GM23338 (cell line): ENCODE results near the gene ZNF804A. TPM values are rescaled to one million over a fixed set of nuclear protein-coding genes. Genes with fewer than 3 reads are reported as not detected.

Experiments used
- ATAC-seq: fragments of 200-7000 bp; cut with Tn5 transposase; 3 replicates; pipeline ENCODE4 v1.9.1; 2020
- DNase-seq: peaks from one replicate; pipeline ENCODE4 v3.0.0-alpha.2; 2015; ENCODE audit warnings: low spot score
- H2AFZ ChIP-seq: fragments of 200-600 bp; sonication (generic); 2 replicates; pipeline ENCODE4 v1.8.0; 2016; ENCODE audit warnings: antibody characterized with exemption, mild to moderate bottlenecking, moderate library complexity
- H3F3A ChIP-seq: fragments of 200-600 bp; sonication (generic); replicated peaks from 2 replicates; pipeline ENCODE4 v1.8.0; 2017; ENCODE audit warnings: antibody characterized with exemption, mixed run types, low read depth
- H3K27ac ChIP-seq: fragments of 200-600 bp; sonication (generic); 2 replicates; pipeline ENCODE4 v1.6.1; 2016; ENCODE audit warnings: low read depth
- H3K27me3 ChIP-seq: fragments of 200-600 bp; sonication (generic); 2 replicates; pipeline ENCODE4 v1.8.0; 2016; ENCODE audit warnings: mild to moderate bottlenecking, mixed run types, moderate library complexity; ENCODE audit not compliant: insufficient read depth
- H3K36me3 ChIP-seq: fragments of 200-600 bp; sonication (generic); 2 replicates; pipeline ENCODE4 v1.8.0; 2016; ENCODE audit warnings: mild to moderate bottlenecking; ENCODE audit not compliant: insufficient read depth
- H3K4me1 ChIP-seq: fragments of 200-600 bp; sonication (generic); 2 replicates; pipeline ENCODE4 v1.8.0; 2016; ENCODE audit warnings: mild to moderate bottlenecking, moderate library complexity; ENCODE audit not compliant: insufficient read depth
- H3K4me2 ChIP-seq: fragments of 200-600 bp; sonication (generic); 2 replicates; pipeline ENCODE4 v1.7.1; 2017; ENCODE audit warnings: mixed run types
- H3K4me3 ChIP-seq: fragments of 200-600 bp; sonication (generic); 2 replicates; pipeline ENCODE4 v1.6.1; 2016; ENCODE audit warnings: mixed run types
- H3K79me2 ChIP-seq: fragments of 200-600 bp; sonication (generic); replicated peaks from 2 replicates; pipeline ENCODE4 v1.8.0; 2017; ENCODE audit warnings: mild to moderate bottlenecking; ENCODE audit not compliant: insufficient read depth
- H3K9me2 ChIP-seq: fragments of 200-600 bp; sonication (generic); 2 replicates; pipeline ENCODE4 v1.8.0; 2017; ENCODE audit not compliant: insufficient read depth
- H4K20me1 ChIP-seq: fragments of 200-600 bp; sonication (generic); replicated peaks from 2 replicates; pipeline ENCODE4 v1.8.0; 2017; ENCODE audit warnings: mild to moderate bottlenecking; ENCODE audit not compliant: insufficient read depth
- H3K27ac Mint-ChIP-seq: 2 replicates; pipeline ENCODE4 v1.8.0; 2020; ENCODE audit warnings: inconsistent platforms, mild to moderate bottlenecking, moderate library complexity, mixed read lengths
- H3K27me3 Mint-ChIP-seq: 3 replicates; pipeline ENCODE4 v1.8.0; 2022; ENCODE audit warnings: low read depth, mild to moderate bottlenecking, moderate library complexity, mixed read lengths, inconsistent platforms; ENCODE audit not compliant: insufficient read depth, poor library complexity
- H3K36me3 Mint-ChIP-seq: 3 replicates; pipeline ENCODE4 v1.8.0; 2021; ENCODE audit warnings: low read depth, mild to moderate bottlenecking, inconsistent platforms, moderate library complexity, mixed read lengths
- H3K4me1 Mint-ChIP-seq: 3 replicates; pipeline ENCODE4 v1.8.0; 2020; ENCODE audit warnings: mild to moderate bottlenecking, inconsistent platforms, mixed read lengths
- H3K4me3 Mint-ChIP-seq: 3 replicates; pipeline ENCODE4 v1.8.0; 2021; ENCODE audit warnings: moderate library complexity, mild to moderate bottlenecking, inconsistent platforms, mixed read lengths
- H3K9me3 Mint-ChIP-seq: 3 replicates; pipeline ENCODE4 v1.8.0; 2020; ENCODE audit warnings: moderate library complexity, mild to moderate bottlenecking, inconsistent platforms, mixed read lengths
- EZH2 ChIP-seq: fragments of 200-600 bp; sonication (generic); IDR thresholded peaks from one replicate; pipeline ENCODE4 v1.8.0; 2017; ENCODE audit warnings: antibody characterized with exemption, mild to moderate bottlenecking, low read depth; ENCODE audit not compliant: unreplicated experiment
- JUNB ChIP-seq: IDR thresholded peaks from one replicate; pipeline ENCODE4 v1.6.1; 2016; ENCODE audit warnings: antibody characterized with exemption; ENCODE audit not compliant: unreplicated experiment
- POLR2AphosphoS5 ChIP-seq: IDR thresholded peaks from 2 replicates; pipeline ENCODE4 v1.6.1; 2016; ENCODE audit warnings: antibody characterized with exemption, low read depth
- STAT1 ChIP-seq: IDR thresholded peaks from one replicate; pipeline ENCODE4 v1.6.1; 2016; ENCODE audit warnings: antibody characterized with exemption; ENCODE audit not compliant: unreplicated experiment
- ZNF114 ChIP-seq: fragments of 250-450 bp; sonication (Bioruptor Pico); IDR thresholded peaks from 2 replicates; pipeline ENCODE4 v1.5.0; 2020; ENCODE audit warnings: mild to moderate bottlenecking, moderate library complexity
- ZNF331 ChIP-seq: fragments of 250-450 bp; sonication (Bioruptor Pico); IDR thresholded peaks from 2 replicates; pipeline ENCODE4 v1.5.0; 2020; ENCODE audit warnings: low read depth, mild to moderate bottlenecking, moderate library complexity
- ZNF462 ChIP-seq: fragments of 250-450 bp; sonication (Bioruptor Pico); IDR thresholded peaks from 2 replicates; pipeline ENCODE4 v1.5.0; 2020; ENCODE audit warnings: mild to moderate bottlenecking, moderate library complexity
- polyA plus RNA-seq: library from polyadenylated mRNA; unstranded; fragments of >200 nt; fragmentation: Nextera tagmentation; extraction: Ambion mirVana; gene quantifications from 2 replicates; pipeline ENCODE4 v1.2.1, GENCODE V29; 2016
- total RNA-seq: library from RNA; depleted of rRNA; stranded (reverse); fragments of >200 nt; shearing (Covaris generic); gene quantifications from 2 replicates; pipeline ENCODE4 v1.2.3, GENCODE V29; 2014

ZNF804A gene
- total and polyA plus RNA-seq, 2 experiments from 2014 or later, result not detected

DNA sequence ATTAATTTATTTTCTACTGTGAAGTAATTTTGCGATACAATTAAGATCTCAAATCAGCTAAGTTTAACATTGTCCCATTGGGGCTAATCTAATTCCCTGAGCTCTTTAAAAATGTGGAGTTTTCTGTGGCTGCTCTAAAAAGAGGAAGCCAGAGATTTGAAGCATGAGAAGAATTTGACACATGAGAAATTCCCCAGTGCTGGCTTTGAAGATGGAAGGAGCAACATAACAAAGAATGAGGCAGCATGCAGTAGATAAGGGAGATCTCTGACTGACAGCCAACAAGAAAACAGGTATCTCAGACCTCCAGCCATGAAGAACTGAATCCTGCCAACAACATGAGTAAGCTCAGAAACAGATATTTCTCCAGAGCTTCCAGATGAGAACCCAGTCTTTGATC, 308.4 kb downstream of the ZNF804A start (continued):
- TF ChIP-seq EZH2, result no peak
- TF ChIP-seq ZNF331 (CRISPR knock-in tag), result no peak
- TF ChIP-seq ZNF114 (CRISPR knock-in tag), result no peak
- no peak for TF ChIP-seq STAT1
- TF ChIP-seq ZNF462 (CRISPR knock-in tag), result no peak; the same call in 1 of the 2 replicates
- no peak for TF ChIP-seq POLR2AphosphoS5
- TF ChIP-seq JUNB, result no peak

GRCh38 chr2:184908966-184909365, 310.6 kb downstream of the ZNF804A start:
- Histone ChIP-seq H3K4me3 (no peak overlapping the region), H3K4me2 (no peak overlapping the region), H3F3A (no peaks in the 10 kb centered on the region), H3K36me3 (no peaks in the 10 kb centered on the region), H4K20me1 (no peaks in the 10 kb centered on the region), H3K27me3 (no peaks in the 10 kb centered on the region), H3K9me2 (no peaks in the 10 kb centered on the region), H3K4me1 (peaks cover 12% of the 10 kb centered on the region; the same call in 1 of the 2 replicates), H3K79me2 (no peaks in the 10 kb centered on the region), H3K27ac (no peak overlapping the region), H2AFZ (no peak overlapping the region; the same call in 1 of the 2 replicates)
- H3K9me3 Mint-ChIP-seq, result peaks cover 2% of the 10 kb centered on the region; the same call in 1 of the 3 replicates
- H3K4me1 Mint-ChIP-seq, result peaks cover 21% of the 10 kb centered on the region; the same call in 2 of the 3 replicates
- TF ChIP-seq ZNF331 (CRISPR knock-in tag), result no peak
- no peak for TF ChIP-seq ZNF114 (CRISPR knock-in tag)
- no peak overlapping the region for H3K4me3 Mint-ChIP-seq
- no peaks in the 10 kb centered on the region for H3K36me3 Mint-ChIP-seq
- H3K27ac Mint-ChIP-seq, result no peak overlapping the region
- H3K27me3 Mint-ChIP-seq, result no peaks in the 10 kb centered on the region
- ATAC-seq (no peak), DNase-seq (no peak)
